GM15510 (cell line): ENCODE measurements around the gene PI4K2B.

ENCODE experiments used
- POLR2A ChIP-seq: IDR thresholded peaks from 3 replicates; pipeline ENCODE4 v1.6.1; 2011; ENCODE audit warnings: borderline replicate concordance; ENCODE audit not compliant: insufficient read length; ENCODE audit errors: extremely low read depth

The PI4K2B gene

GRCh38 chr4:25235401-25235800 is 1.6 kb downstream of the PI4K2B start:
- TF ChIP-seq POLR2A = no peak

GRCh38 chr4:25236971-25237370 is 3.1 kb downstream of the PI4K2B start:
- no peak for TF ChIP-seq POLR2A

- TF ChIP-seq POLR2A = no peak
These were observed 4.2 kb downstream of the PI4K2B start for GRCh38 chr4:25238052-25238451.

- no peak for TF ChIP-seq POLR2A
These were observed 11.3 kb downstream of the PI4K2B start for GRCh38 chr4:25245181-25245580.

- no peak for TF ChIP-seq POLR2A
These were observed 13.1 kb downstream of the PI4K2B start for GRCh38 chr4:25246680-25247611.

GRCh38 chr4:25252230-25253070 is 18.6 kb downstream of the PI4K2B start:
- no peak for TF ChIP-seq POLR2A

- no peak for TF ChIP-seq POLR2A
These were observed 19.2 kb downstream of the PI4K2B start for GRCh38 chr4:25253071-25253445.

GRCh38 chr4:25258980-25259578 is 25.2 kb downstream of the PI4K2B start:
- TF ChIP-seq POLR2A = no peak

GRCh38 chr4:25271866-25272265 is 38.0 kb downstream of the PI4K2B start:
- TF ChIP-seq POLR2A = no peak

GRCh38 chr4:25280210-25280609 is 46.4 kb downstream of the PI4K2B start:
- no peak for TF ChIP-seq POLR2A

GRCh38 chr4:25283948-25284347 is 50.1 kb downstream of the PI4K2B start:
- TF ChIP-seq POLR2A = no peak

- no peak for TF ChIP-seq POLR2A
These were observed 50.6 kb downstream of the PI4K2B start for GRCh38 chr4:25284466-25284865.

- TF ChIP-seq POLR2A = no peak
These were observed 56.7 kb downstream of the PI4K2B start for GRCh38 chr4:25290490-25291067.

GRCh38 chr4:25291158-25291733 is 57.4 kb downstream of the PI4K2B start:
- no peak for TF ChIP-seq POLR2A
